Measurements from ENCODE around the gene NEURL1.

- TF ChIP-seq EZH2 (IDR thresholded peaks at IDR 0.05; ENCODE audit: insufficient read depth, poor library complexity, severe bottlenecking) (no peak), EZH2phosphoT487 (IDR thresholded peaks at IDR 0.05; ENCODE audit: insufficient read depth, low read depth) (no peak)
Observed at GRCh38 chr10:103501186-103501585, 7.7 kb downstream of the NEURL1 start.

Measured in GM23248 (cell line).